ENCODE results near the gene BIN2. TPM values are rescaled to one million over a fixed set of nuclear protein-coding genes. Genes with fewer than 3 reads are reported as not detected.

Gene BIN2
- total RNA-seq, 1 experiment from 2014 or later, result not detected

- no peak for DNase-seq
- peaks cover 32% of the 10 kb centered on the region for H3F3A ChIP-seq (ENCODE audit: insufficient read depth, low read depth)
- ChIA-PET POLR2A (ENCODE audit: unreplicated experiment) (no interaction called here), CTCF (no interaction called here)
- no peak overlapping the region for H3K4me2 ChIP-seq
- peaks cover 35% of the 10 kb centered on the region for H3K4me1 ChIP-seq (replicated peaks; ENCODE audit: insufficient read depth)
- BruUV-seq (replicated peaks), result no TSS peak
- no peak overlapping the region for H3K4me3 ChIP-seq
- no peaks in the 10 kb centered on the region for H3K9me2 ChIP-seq (ENCODE audit: insufficient read depth)
- peaks cover 18% of the 10 kb centered on the region; the same call in 1 of the 2 replicates for H3K79me2 ChIP-seq (ENCODE audit: low read depth)
- H2AFZ ChIP-seq, result no peak overlapping the region
- H3K27ac ChIP-seq, result no peak overlapping the region
- intact Hi-C loops (cut with micrococcal nuclease; ENCODE audit: unreplicated experiment), result no loop called here
- no peaks in the 10 kb centered on the region for H3K27me3 ChIP-seq (ENCODE audit: insufficient read depth, low read depth)
- H3K36me3 ChIP-seq (ENCODE audit: low read depth), result peaks cover 30% of the 10 kb centered on the region
- no peaks in the 10 kb centered on the region for H4K20me1 ChIP-seq (ENCODE audit: insufficient read depth)
- H3K9me3 ChIP-seq (ENCODE audit: insufficient read depth, low read depth), result no peaks in the 10 kb centered on the region
- no peak for TF ChIP-seq CTCF (conservative IDR thresholded peaks at IDR 0.05)
Measured at GRCh38 chr12:51368640-51369517, 44.9 kb upstream of the BIN2 start.

- Histone ChIP-seq H3K9me2 (ENCODE audit: insufficient read depth) (no peaks in the 10 kb centered on the region), H3K79me2 (ENCODE audit: low read depth) (peaks cover 17% of the 10 kb centered on the region; the same call in 1 of the 2 replicates), H3F3A (ENCODE audit: insufficient read depth, low read depth) (peaks cover 7% of the 10 kb centered on the region; the same call in 1 of the 2 replicates), H3K4me2 (no peak overlapping the region), H3K27ac (no peak overlapping the region), H3K4me3 (no peak overlapping the region), H3K27me3 (ENCODE audit: insufficient read depth, low read depth) (no peaks in the 10 kb centered on the region), H4K20me1 (ENCODE audit: insufficient read depth) (0 out of 2 replicates have a peak, but pooled peaks cover 4% of the 10 kb centered on the region), H3K36me3 (ENCODE audit: low read depth) (peaks cover 31% of the 10 kb centered on the region), H3K4me1 (replicated peaks; ENCODE audit: insufficient read depth) (peaks cover 6% of the 10 kb centered on the region), H3K9me3 (ENCODE audit: insufficient read depth, low read depth) (no peaks in the 10 kb centered on the region), H2AFZ (no peak overlapping the region)
- POLR2A ChIA-PET (ENCODE audit: unreplicated experiment), result no interaction called here
- CTCF ChIA-PET, result no interaction called here
- TF ChIP-seq CTCF (conservative IDR thresholded peaks at IDR 0.05), result no peak
- TF ChIP-seq EZH2 (IDR thresholded peaks at IDR 0.05; ENCODE audit: low read depth), result no peak
- intact Hi-C loops (cut with micrococcal nuclease; ENCODE audit: unreplicated experiment), result no loop called here
- no peak for DNase-seq
- no TSS peak for BruUV-seq (replicated peaks)
Measured at GRCh38 chr12:51365276-51365675, 41.3 kb upstream of the BIN2 start.

GRCh38 chr12:51364001-51364400, 40.0 kb upstream of the BIN2 start:
- no peak overlapping the region for H3K27ac ChIP-seq
- DNase-seq, result no peak
- 0 out of 2 replicates have a peak, but pooled peaks cover 4% of the 10 kb centered on the region for H4K20me1 ChIP-seq (ENCODE audit: insufficient read depth)
- POLR2A ChIA-PET (ENCODE audit: unreplicated experiment), result no interaction called here
- no peaks in the 10 kb centered on the region for H3K4me1 ChIP-seq (replicated peaks; ENCODE audit: insufficient read depth)
- peaks cover 6% of the 10 kb centered on the region; the same call in 1 of the 2 replicates for H3K79me2 ChIP-seq (ENCODE audit: low read depth)
- H3K9me3 ChIP-seq (ENCODE audit: insufficient read depth, low read depth), result no peaks in the 10 kb centered on the region
- BruUV-seq (replicated peaks), result no TSS peak
- peaks cover 24% of the 10 kb centered on the region; the same call in 1 of the 2 replicates for H3K36me3 ChIP-seq (ENCODE audit: low read depth)
- no peaks in the 10 kb centered on the region for H3K9me2 ChIP-seq (ENCODE audit: insufficient read depth)
- TF ChIP-seq CTCF (conservative IDR thresholded peaks at IDR 0.05) (no peak), EZH2 (IDR thresholded peaks at IDR 0.05; ENCODE audit: low read depth) (no peak)
- H3F3A ChIP-seq (ENCODE audit: insufficient read depth, low read depth), result no peaks in the 10 kb centered on the region
- no peak overlapping the region for H3K4me2 ChIP-seq
- intact Hi-C loops (cut with micrococcal nuclease; ENCODE audit: unreplicated experiment), result no loop called here
- H3K27me3 ChIP-seq (ENCODE audit: insufficient read depth, low read depth), result no peaks in the 10 kb centered on the region
- H3K4me3 ChIP-seq, result no peak overlapping the region
- CTCF ChIA-PET, result no interaction called here
- no peak overlapping the region for H2AFZ ChIP-seq

Measured in PC-9 (cell line).